PFSK-1 (cell line): Measurements from ENCODE around the gene VN1R2.

Source experiments
- FOXP2 ChIP-seq: optimal IDR thresholded peaks from 2 replicates; pipeline ENCODE3; 2011; ENCODE audit warnings: borderline replicate concordance, control low read depth, inconsistent platforms; ENCODE audit not compliant: insufficient read depth; ENCODE audit errors: extremely low read length, extremely low read depth
- POLR2AphosphoS5 ChIP-seq: IDR thresholded peaks from 2 replicates; pipeline ENCODE4 v1.6.1; 2012; ENCODE audit warnings: low read depth, mild to moderate bottlenecking, control low read depth, low read length, moderate library complexity
- REST ChIP-seq, 2 experiments: IDR thresholded peaks; 2 replicates each; pipeline versions ENCODE4 v1.6.1 to v1.8.0; 2011 to 2012; ENCODE audit warnings: low read depth in 2 of 2, low read length in 2 of 2, control low read depth in 1 of 2, inconsistent platforms in 1 of 2, mild to moderate bottlenecking in 1 of 2, moderate library complexity in 1 of 2; ENCODE audit not compliant: insufficient read depth in 1 of 2
- SIN3A ChIP-seq: IDR thresholded peaks from 2 replicates; pipeline ENCODE4 v1.6.1; 2012; ENCODE audit warnings: mild to moderate bottlenecking, low read length, moderate library complexity, borderline replicate concordance; ENCODE audit not compliant: insufficient read depth
- TAF1 ChIP-seq: IDR thresholded peaks from 2 replicates; pipeline ENCODE4 v1.6.1; 2012; ENCODE audit warnings: low read length, control low read depth, borderline replicate concordance; ENCODE audit not compliant: insufficient read depth

GRCh38 chr19:53275480-53275879, 17.4 kb downstream of the VN1R2 start:
- TF ChIP-seq REST (IDR thresholded peaks at IDR 0.05; ENCODE audit: insufficient read depth in 1 of 2, low read depth in 2 of 2, low read length in 2 of 2) (no peak), TAF1 (no peak), SIN3A (no peak), POLR2AphosphoS5 (no peak), FOXP2 (no peak)
